ENCODE measurements around the gene PRR9. TPM values are rescaled to one million over a fixed set of nuclear protein-coding genes. Genes with fewer than 3 reads are reported as not detected.

PRR9 gene
- total RNA-seq, 1 experiment from 2014 or later = 0.11 TPM

- no peak for DNase-seq (ENCODE audit: low read depth)
Measured at GRCh38 chr1:153265457-153265856, 48.1 kb downstream of the PRR9 start.

Other genes starting within 250 kb of the PRR9 start
- not detected in 2 replicates for gene SPRR4, start 246.9 kb upstream of the PRR9 start, total RNA-seq (2014; rRNA removed; shearing (Covaris generic))
- not detected in 2 replicates for gene SPRR1A, start 233.5 kb upstream of the PRR9 start, total RNA-seq (2014; rRNA removed; shearing (Covaris generic))
- gene SPRR3, start 215.8 kb upstream of the PRR9 start, total RNA-seq (2014; rRNA removed; shearing (Covaris generic)) = not detected in 2 replicates
- not detected in 2 replicates for gene SPRR1B, start 186.4 kb upstream of the PRR9 start, total RNA-seq (2014; rRNA removed; shearing (Covaris generic))
- gene SPRR2D, start 176.5 kb upstream of the PRR9 start, total RNA-seq (2014; rRNA removed; shearing (Covaris generic)) = not detected in 2 replicates
- gene SPRR2A, start 160.1 kb upstream of the PRR9 start, total RNA-seq (2014; rRNA removed; shearing (Covaris generic)) = not detected in 2 replicates
- gene SPRR2B, start 146.0 kb upstream of the PRR9 start, total RNA-seq (2014; rRNA removed; shearing (Covaris generic)) = not detected in 2 replicates
- gene SPRR2E, start 123.1 kb upstream of the PRR9 start, total RNA-seq (2014; rRNA removed; shearing (Covaris generic)) = not detected in 2 replicates
- not detected in 2 replicates for gene SPRR2F, start 104.1 kb upstream of the PRR9 start, total RNA-seq (2014; rRNA removed; shearing (Covaris generic))
- not detected in 2 replicates for gene SPRR2G, start 66.7 kb upstream of the PRR9 start, total RNA-seq (2014; rRNA removed; shearing (Covaris generic))
- not detected in 2 replicates for gene LELP1, start 14.2 kb upstream of the PRR9 start, total RNA-seq (2014; rRNA removed; shearing (Covaris generic))
- gene LORICRIN, start 42.1 kb downstream of the PRR9 start, total RNA-seq (2014; rRNA removed; shearing (Covaris generic)) = not detected in 2 replicates
- gene PGLYRP3, start 95.4 kb downstream of the PRR9 start, total RNA-seq (2014; rRNA removed; shearing (Covaris generic)) = not detected in 2 replicates
- not detected in 2 replicates for gene PGLYRP4, start 131.3 kb downstream of the PRR9 start, total RNA-seq (2014; rRNA removed; shearing (Covaris generic))
- not detected in 2 replicates for gene S100A9, start 140.3 kb downstream of the PRR9 start, total RNA-seq (2014; rRNA removed; shearing (Covaris generic))
- not detected in 2 replicates for gene S100A12, start 158.0 kb downstream of the PRR9 start, total RNA-seq (2014; rRNA removed; shearing (Covaris generic))
- gene S100A8, start 173.5 kb downstream of the PRR9 start, total RNA-seq (2014; rRNA removed; shearing (Covaris generic)) = not detected in 2 replicates
- not detected in 2 replicates for gene S100A7A, start 198.9 kb downstream of the PRR9 start, total RNA-seq (2014; rRNA removed; shearing (Covaris generic))
- gene S100A7, start 243.1 kb downstream of the PRR9 start, total RNA-seq (2014; rRNA removed; shearing (Covaris generic)) = not detected in 2 replicates

Measured in Daoy (cell line).